ENCODE results near the gene MDFIC2.

- TF ChIP-seq, protein P1, sequence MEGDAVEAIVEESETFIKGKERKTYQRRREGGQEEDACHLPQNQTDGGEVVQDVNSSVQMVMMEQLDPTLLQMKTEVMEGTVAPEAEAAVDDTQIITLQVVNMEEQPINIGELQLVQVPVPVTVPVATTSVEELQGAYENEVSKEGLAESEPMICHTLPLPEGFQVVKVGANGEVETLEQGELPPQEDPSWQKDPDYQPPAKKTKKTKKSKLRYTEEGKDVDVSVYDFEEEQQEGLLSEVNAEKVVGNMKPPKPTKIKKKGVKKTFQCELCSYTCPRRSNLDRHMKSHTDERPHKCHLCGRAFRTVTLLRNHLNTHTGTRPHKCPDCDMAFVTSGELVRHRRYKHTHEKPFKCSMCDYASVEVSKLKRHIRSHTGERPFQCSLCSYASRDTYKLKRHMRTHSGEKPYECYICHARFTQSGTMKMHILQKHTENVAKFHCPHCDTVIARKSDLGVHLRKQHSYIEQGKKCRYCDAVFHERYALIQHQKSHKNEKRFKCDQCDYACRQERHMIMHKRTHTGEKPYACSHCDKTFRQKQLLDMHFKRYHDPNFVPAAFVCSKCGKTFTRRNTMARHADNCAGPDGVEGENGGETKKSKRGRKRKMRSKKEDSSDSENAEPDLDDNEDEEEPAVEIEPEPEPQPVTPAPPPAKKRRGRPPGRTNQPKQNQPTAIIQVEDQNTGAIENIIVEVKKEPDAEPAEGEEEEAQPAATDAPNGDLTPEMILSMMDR (IDR thresholded peaks at IDR 0.05; ENCODE audit: low read length), result no peak
- TF ChIP-seq EZH2 (IDR thresholded peaks at IDR 0.05; ENCODE audit: borderline replicate concordance, low read length), result no peak
These were observed 29.7 kb upstream of the MDFIC2 start for GRCh38 chr3:70342149-70342548.
